Measurements from ENCODE around the gene PIP4K2B.

GRCh38 chr17:38779965-38780752, 19.2 kb downstream of the PIP4K2B start:
- no peak for TF ChIP-seq CTCF (IDR thresholded peaks at IDR 0.05; ENCODE audit: poor library complexity)
- no peak for TF ChIP-seq EZH2 (IDR thresholded peaks at IDR 0.05; ENCODE audit: borderline replicate concordance)
